Ascending aorta (tissue), 2 donors: ENCODE data around the gene KCNQ2. TPM values are rescaled to one million over a fixed set of nuclear protein-coding genes. Genes with fewer than 3 reads are reported as not detected.

Experiments used
- DNase-seq, 2 donors: peaks; one replicate each; pipeline ENCODE4 v3.0.0-alpha.2; 2019; ENCODE audit warnings: low spot score in 2 of 2
- H3K27ac ChIP-seq, 2 donors: fragments of 200-600 bp; sonication (generic); one replicate each; pipeline ENCODE4 v1.5.1; 2016 to 2017; ENCODE audit warnings: mild to moderate bottlenecking in 1 of 2
- H3K27me3 ChIP-seq: fragments of 200-600 bp; sonication (generic); one replicate; pipeline ENCODE4 v1.5.1; 2017
- H3K36me3 ChIP-seq, 2 donors: fragments of 200-600 bp; sonication (generic); one replicate each; pipeline ENCODE4 v1.5.1; 2016
- H3K4me1 ChIP-seq, 2 donors: fragments of 200-600 bp; sonication (generic); one replicate each; pipeline ENCODE4 v1.5.1; 2016 to 2017; ENCODE audit warnings: mild to moderate bottlenecking in 1 of 2
- H3K4me3 ChIP-seq, 2 donors: fragments of 200-600 bp; sonication (generic); one replicate each; pipeline ENCODE4 v1.5.1; 2016 to 2017; ENCODE audit warnings: mild to moderate bottlenecking in 1 of 2
- H3K9me3 ChIP-seq, 2 donors: fragments of 200-600 bp; sonication (generic); one replicate each; pipeline ENCODE4 v1.5.1; 2016
- CTCF ChIP-seq, 3 experiments: fragments of 200-600 bp in 2 of 3; fragments of 450-650 bp in 1 of 3; sonication (generic) in 2 of 3; IDR thresholded peaks; one replicate each; pipeline ENCODE4 v1.5.1; 2016 to 2019; ENCODE audit warnings: antibody characterized with exemption in 3 of 3, mild to moderate bottlenecking in 1 of 3, moderate library complexity in 1 of 3
- intact Hi-C: fragments of 100-400 bp; cut with DNase I; formaldehyde crosslinking; loops from one replicate; pipeline ENCODE4 v1.15.1; 2023
- total RNA-seq: library from RNA; depleted of rRNA; stranded (reverse); fragments of >200 nt; gene quantifications from one replicate; pipeline ENCODE4 v1.1.0, GENCODE V29; 2016

KCNQ2 gene
- total RNA-seq, 1 donor from 2014 or later: not detected

- no peak for DNase-seq
- intact Hi-C loops: no loop called here
- no peak overlapping the region for H3K4me3 ChIP-seq
- no peaks in the 10 kb centered on the region for H3K27me3 ChIP-seq
- no peak overlapping the region for H3K27ac ChIP-seq
- no peaks in the 10 kb centered on the region for H3K9me3 ChIP-seq
- TF ChIP-seq CTCF (IDR thresholded peaks at IDR 0.05): no peak
- peaks cover 0 to 5% of the 10 kb centered on the region in 2 donors for H3K4me1 ChIP-seq
- no peaks in the 10 kb centered on the region for H3K36me3 ChIP-seq
These were observed 20.1 kb downstream of the KCNQ2 start for GRCh38 chr20:63452341-63452740.

- H3K36me3 ChIP-seq: no peaks in the 10 kb centered on the region
- no peaks in the 10 kb centered on the region for H3K9me3 ChIP-seq
- no peak for TF ChIP-seq CTCF (IDR thresholded peaks at IDR 0.05)
- H3K27me3 ChIP-seq: no peaks in the 10 kb centered on the region
- H3K4me1 ChIP-seq: peaks cover 0 to 5% of the 10 kb centered on the region in 2 donors
- no peak overlapping the region for H3K27ac ChIP-seq
- no peak overlapping the region for H3K4me3 ChIP-seq
- DNase-seq: no peak
- intact Hi-C loops: no loop called here
These were observed 20.6 kb downstream of the KCNQ2 start for GRCh38 chr20:63451821-63452220.

- no peak for DNase-seq
- Histone ChIP-seq H3K27ac (no peak overlapping the region), H3K36me3 (no peaks in the 10 kb centered on the region), H3K27me3 (no peaks in the 10 kb centered on the region), H3K4me3 (no peak overlapping the region), H3K9me3 (no peaks in the 10 kb centered on the region), H3K4me1 (peaks cover 0 to 5% of the 10 kb centered on the region in 2 donors)
- no peak for TF ChIP-seq CTCF (IDR thresholded peaks at IDR 0.05)
- intact Hi-C loops: no loop called here
These were observed 22.4 kb downstream of the KCNQ2 start for GRCh38 chr20:63449796-63450730.

GRCh38 chr20:63449025-63449424, 23.4 kb downstream of the KCNQ2 start:
- no peak for TF ChIP-seq CTCF (IDR thresholded peaks at IDR 0.05)
- no peak for DNase-seq
- no peaks in the 10 kb centered on the region for H3K9me3 ChIP-seq
- H3K27ac ChIP-seq: no peak overlapping the region
- peaks cover 0 to under 1% of the 10 kb centered on the region in 2 donors for H3K4me1 ChIP-seq
- no peak overlapping the region for H3K4me3 ChIP-seq
- no peaks in the 10 kb centered on the region for H3K36me3 ChIP-seq
- H3K27me3 ChIP-seq: no peaks in the 10 kb centered on the region
- intact Hi-C loops: no loop called here

- H3K36me3 ChIP-seq: no peaks in the 10 kb centered on the region
- no peak overlapping the region for H3K27ac ChIP-seq
- no peaks in the 10 kb centered on the region for H3K4me1 ChIP-seq
- TF ChIP-seq CTCF (IDR thresholded peaks at IDR 0.05): no peak
- no peaks in the 10 kb centered on the region for H3K27me3 ChIP-seq
- no peak for DNase-seq
- no peak overlapping the region for H3K4me3 ChIP-seq
- H3K9me3 ChIP-seq: no peaks in the 10 kb centered on the region
- intact Hi-C loops: no loop called here
These were observed 24.4 kb downstream of the KCNQ2 start for GRCh38 chr20:63448031-63448430.
